GM23338 (cell line): ENCODE results near the gene PVR. TPM values are rescaled to one million over a fixed set of nuclear protein-coding genes. Genes with fewer than 3 reads are reported as not detected.

ENCODE experiments used
- ATAC-seq: fragments of 200-7000 bp; cut with Tn5 transposase; 3 replicates; pipeline ENCODE4 v1.9.1; 2020
- DNase-seq: peaks from one replicate; pipeline ENCODE4 v3.0.0-alpha.2; 2015; ENCODE audit warnings: low spot score
- H2AFZ ChIP-seq: fragments of 200-600 bp; sonication (generic); 2 replicates; pipeline ENCODE4 v1.8.0; 2016; ENCODE audit warnings: antibody characterized with exemption, mild to moderate bottlenecking, moderate library complexity
- H3F3A ChIP-seq: fragments of 200-600 bp; sonication (generic); replicated peaks from 2 replicates; pipeline ENCODE4 v1.8.0; 2017; ENCODE audit warnings: antibody characterized with exemption, mixed run types, low read depth
- H3K27ac ChIP-seq: fragments of 200-600 bp; sonication (generic); 2 replicates; pipeline ENCODE4 v1.6.1; 2016; ENCODE audit warnings: low read depth
- H3K27me3 ChIP-seq: fragments of 200-600 bp; sonication (generic); 2 replicates; pipeline ENCODE4 v1.8.0; 2016; ENCODE audit warnings: mild to moderate bottlenecking, mixed run types, moderate library complexity; ENCODE audit not compliant: insufficient read depth
- H3K36me3 ChIP-seq: fragments of 200-600 bp; sonication (generic); 2 replicates; pipeline ENCODE4 v1.8.0; 2016; ENCODE audit warnings: mild to moderate bottlenecking; ENCODE audit not compliant: insufficient read depth
- H3K4me1 ChIP-seq: fragments of 200-600 bp; sonication (generic); 2 replicates; pipeline ENCODE4 v1.8.0; 2016; ENCODE audit warnings: mild to moderate bottlenecking, moderate library complexity; ENCODE audit not compliant: insufficient read depth
- H3K4me2 ChIP-seq: fragments of 200-600 bp; sonication (generic); 2 replicates; pipeline ENCODE4 v1.7.1; 2017; ENCODE audit warnings: mixed run types
- H3K4me3 ChIP-seq: fragments of 200-600 bp; sonication (generic); 2 replicates; pipeline ENCODE4 v1.6.1; 2016; ENCODE audit warnings: mixed run types
- H3K79me2 ChIP-seq: fragments of 200-600 bp; sonication (generic); replicated peaks from 2 replicates; pipeline ENCODE4 v1.8.0; 2017; ENCODE audit warnings: mild to moderate bottlenecking; ENCODE audit not compliant: insufficient read depth
- H3K9me2 ChIP-seq: fragments of 200-600 bp; sonication (generic); 2 replicates; pipeline ENCODE4 v1.8.0; 2017; ENCODE audit not compliant: insufficient read depth
- H4K20me1 ChIP-seq: fragments of 200-600 bp; sonication (generic); replicated peaks from 2 replicates; pipeline ENCODE4 v1.8.0; 2017; ENCODE audit warnings: mild to moderate bottlenecking; ENCODE audit not compliant: insufficient read depth
- H3K27ac Mint-ChIP-seq: 2 replicates; pipeline ENCODE4 v1.8.0; 2020; ENCODE audit warnings: inconsistent platforms, mild to moderate bottlenecking, moderate library complexity, mixed read lengths
- H3K27me3 Mint-ChIP-seq: 3 replicates; pipeline ENCODE4 v1.8.0; 2022; ENCODE audit warnings: low read depth, mild to moderate bottlenecking, moderate library complexity, mixed read lengths, inconsistent platforms; ENCODE audit not compliant: insufficient read depth, poor library complexity
- H3K36me3 Mint-ChIP-seq: 3 replicates; pipeline ENCODE4 v1.8.0; 2021; ENCODE audit warnings: low read depth, mild to moderate bottlenecking, inconsistent platforms, moderate library complexity, mixed read lengths
- H3K4me1 Mint-ChIP-seq: 3 replicates; pipeline ENCODE4 v1.8.0; 2020; ENCODE audit warnings: mild to moderate bottlenecking, inconsistent platforms, mixed read lengths
- H3K4me3 Mint-ChIP-seq: 3 replicates; pipeline ENCODE4 v1.8.0; 2021; ENCODE audit warnings: moderate library complexity, mild to moderate bottlenecking, inconsistent platforms, mixed read lengths
- H3K9me3 Mint-ChIP-seq: 3 replicates; pipeline ENCODE4 v1.8.0; 2020; ENCODE audit warnings: moderate library complexity, mild to moderate bottlenecking, inconsistent platforms, mixed read lengths
- EZH2 ChIP-seq: fragments of 200-600 bp; sonication (generic); IDR thresholded peaks from one replicate; pipeline ENCODE4 v1.8.0; 2017; ENCODE audit warnings: antibody characterized with exemption, mild to moderate bottlenecking, low read depth; ENCODE audit not compliant: unreplicated experiment
- EZH2phosphoT487 ChIP-seq: fragments of 200-600 bp; sonication (generic); IDR thresholded peaks from one replicate; pipeline ENCODE4 v1.8.1; 2018; ENCODE audit warnings: antibody characterized with exemption; ENCODE audit not compliant: unreplicated experiment
- JUNB ChIP-seq: IDR thresholded peaks from one replicate; pipeline ENCODE4 v1.6.1; 2016; ENCODE audit warnings: antibody characterized with exemption; ENCODE audit not compliant: unreplicated experiment
- NANOG ChIP-seq: IDR thresholded peaks from 2 replicates; pipeline ENCODE4 v1.6.1; 2016; ENCODE audit warnings: antibody characterized with exemption, borderline replicate concordance
- STAT1 ChIP-seq: IDR thresholded peaks from one replicate; pipeline ENCODE4 v1.6.1; 2016; ENCODE audit warnings: antibody characterized with exemption; ENCODE audit not compliant: unreplicated experiment
- ZNF331 ChIP-seq: fragments of 250-450 bp; sonication (Bioruptor Pico); IDR thresholded peaks from 2 replicates; pipeline ENCODE4 v1.5.0; 2020; ENCODE audit warnings: low read depth, mild to moderate bottlenecking, moderate library complexity
- polyA plus RNA-seq: library from polyadenylated mRNA; unstranded; fragments of >200 nt; fragmentation: Nextera tagmentation; extraction: Ambion mirVana; gene quantifications from 2 replicates; pipeline ENCODE4 v1.2.1, GENCODE V29; 2016
- total RNA-seq: library from RNA; depleted of rRNA; stranded (reverse); fragments of >200 nt; shearing (Covaris generic); gene quantifications from 2 replicates; pipeline ENCODE4 v1.2.3, GENCODE V29; 2014
- TF ChIP-seq, protein P1 (sequence below): fragments of 250-450 bp; sonication (Bioruptor Pico); IDR thresholded peaks from 2 replicates; pipeline ENCODE4 v1.5.0; 2020; ENCODE audit warnings: mild to moderate bottlenecking, moderate library complexity
- TF ChIP-seq, protein P2 (sequence below): IDR thresholded peaks from 2 replicates; pipeline ENCODE4 v1.6.1; 2016; ENCODE audit warnings: antibody characterized with exemption

PVR gene
- total and polyA plus RNA-seq, 2 experiments from 2014 or later, result 4.8 to 19.0 TPM

DNA sequence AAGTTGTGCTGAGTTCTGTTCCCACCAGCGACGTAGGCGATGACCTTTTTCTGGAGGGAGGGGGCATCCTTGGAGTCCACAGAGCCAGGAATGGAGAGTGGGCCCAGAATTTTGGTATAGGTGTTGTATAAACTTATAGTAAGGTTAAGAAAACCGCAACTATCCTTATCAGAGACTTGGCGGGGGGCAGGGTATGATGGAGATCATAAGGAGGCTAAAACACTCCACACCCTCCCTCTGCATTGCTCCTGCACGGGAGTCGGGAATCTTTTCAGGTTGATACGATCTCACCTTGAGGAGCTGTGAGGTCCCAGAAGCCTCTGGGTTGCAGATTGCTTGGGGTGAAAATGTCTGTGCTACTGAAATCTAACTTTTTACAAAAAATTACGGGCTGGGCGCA is 21.3 kb downstream of the PVR start (continued):
- TF ChIP-seq, protein P1, sequence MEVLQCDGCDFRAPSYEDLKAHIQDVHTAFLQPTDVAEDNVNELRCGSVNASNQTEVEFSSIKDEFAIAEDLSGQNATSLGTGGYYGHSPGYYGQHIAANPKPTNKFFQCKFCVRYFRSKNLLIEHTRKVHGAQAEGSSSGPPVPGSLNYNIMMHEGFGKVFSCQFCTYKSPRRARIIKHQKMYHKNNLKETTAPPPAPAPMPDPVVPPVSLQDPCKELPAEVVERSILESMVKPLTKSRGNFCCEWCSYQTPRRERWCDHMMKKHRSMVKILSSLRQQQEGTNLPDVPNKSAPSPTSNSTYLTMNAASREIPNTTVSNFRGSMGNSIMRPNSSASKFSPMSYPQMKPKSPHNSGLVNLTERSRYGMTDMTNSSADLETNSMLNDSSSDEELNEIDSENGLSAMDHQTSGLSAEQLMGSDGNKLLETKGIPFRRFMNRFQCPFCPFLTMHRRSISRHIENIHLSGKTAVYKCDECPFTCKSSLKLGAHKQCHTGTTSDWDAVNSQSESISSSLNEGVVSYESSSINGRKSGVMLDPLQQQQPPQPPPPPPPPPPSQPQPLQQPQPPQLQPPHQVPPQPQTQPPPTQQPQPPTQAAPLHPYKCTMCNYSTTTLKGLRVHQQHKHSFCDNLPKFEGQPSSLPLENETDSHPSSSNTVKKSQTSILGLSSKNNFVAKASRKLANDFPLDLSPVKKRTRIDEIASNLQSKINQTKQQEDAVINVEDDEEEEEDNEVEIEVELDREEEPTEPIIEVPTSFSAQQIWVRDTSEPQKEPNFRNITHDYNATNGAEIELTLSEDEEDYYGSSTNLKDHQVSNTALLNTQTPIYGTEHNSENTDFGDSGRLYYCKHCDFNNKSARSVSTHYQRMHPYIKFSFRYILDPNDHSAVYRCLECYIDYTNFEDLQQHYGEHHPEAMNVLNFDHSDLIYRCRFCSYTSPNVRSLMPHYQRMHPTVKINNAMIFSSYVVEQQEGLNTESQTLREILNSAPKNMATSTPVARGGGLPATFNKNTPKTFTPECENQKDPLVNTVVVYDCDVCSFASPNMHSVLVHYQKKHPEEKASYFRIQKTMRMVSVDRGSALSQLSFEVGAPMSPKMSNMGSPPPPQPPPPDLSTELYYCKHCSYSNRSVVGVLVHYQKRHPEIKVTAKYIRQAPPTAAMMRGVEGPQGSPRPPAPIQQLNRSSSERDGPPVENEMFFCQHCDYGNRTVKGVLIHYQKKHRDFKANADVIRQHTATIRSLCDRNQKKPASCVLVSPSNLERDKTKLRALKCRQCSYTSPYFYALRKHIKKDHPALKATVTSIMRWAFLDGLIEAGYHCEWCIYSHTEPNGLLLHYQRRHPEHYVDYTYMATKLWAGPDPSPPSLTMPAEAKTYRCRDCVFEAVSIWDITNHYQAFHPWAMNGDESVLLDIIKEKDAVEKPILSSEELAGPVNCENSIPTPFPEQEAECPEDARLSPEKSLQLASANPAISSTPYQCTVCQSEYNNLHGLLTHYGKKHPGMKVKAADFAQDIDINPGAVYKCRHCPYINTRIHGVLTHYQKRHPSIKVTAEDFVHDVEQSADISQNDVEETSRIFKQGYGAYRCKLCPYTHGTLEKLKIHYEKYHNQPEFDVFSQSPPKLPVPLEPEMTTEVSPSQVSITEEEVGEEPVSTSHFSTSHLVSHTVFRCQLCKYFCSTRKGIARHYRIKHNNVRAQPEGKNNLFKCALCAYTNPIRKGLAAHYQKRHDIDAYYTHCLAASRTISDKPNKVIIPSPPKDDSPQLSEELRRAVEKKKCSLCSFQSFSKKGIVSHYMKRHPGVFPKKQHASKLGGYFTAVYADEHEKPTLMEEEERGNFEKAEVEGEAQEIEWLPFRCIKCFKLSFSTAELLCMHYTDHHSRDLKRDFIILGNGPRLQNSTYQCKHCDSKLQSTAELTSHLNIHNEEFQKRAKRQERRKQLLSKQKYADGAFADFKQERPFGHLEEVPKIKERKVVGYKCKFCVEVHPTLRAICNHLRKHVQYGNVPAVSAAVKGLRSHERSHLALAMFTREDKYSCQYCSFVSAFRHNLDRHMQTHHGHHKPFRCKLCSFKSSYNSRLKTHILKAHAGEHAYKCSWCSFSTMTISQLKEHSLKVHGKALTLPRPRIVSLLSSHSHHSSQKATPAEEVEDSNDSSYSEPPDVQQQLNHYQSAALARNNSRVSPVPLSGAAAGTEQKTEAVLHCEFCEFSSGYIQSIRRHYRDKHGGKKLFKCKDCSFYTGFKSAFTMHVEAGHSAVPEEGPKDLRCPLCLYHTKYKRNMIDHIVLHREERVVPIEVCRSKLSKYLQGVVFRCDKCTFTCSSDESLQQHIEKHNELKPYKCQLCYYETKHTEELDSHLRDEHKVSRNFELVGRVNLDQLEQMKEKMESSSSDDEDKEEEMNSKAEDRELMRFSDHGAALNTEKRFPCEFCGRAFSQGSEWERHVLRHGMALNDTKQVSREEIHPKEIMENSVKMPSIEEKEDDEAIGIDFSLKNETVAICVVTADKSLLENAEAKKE, result no peak
- TF ChIP-seq ZNF331 (CRISPR knock-in tag) (no peak), STAT1 (no peak)

DNA sequence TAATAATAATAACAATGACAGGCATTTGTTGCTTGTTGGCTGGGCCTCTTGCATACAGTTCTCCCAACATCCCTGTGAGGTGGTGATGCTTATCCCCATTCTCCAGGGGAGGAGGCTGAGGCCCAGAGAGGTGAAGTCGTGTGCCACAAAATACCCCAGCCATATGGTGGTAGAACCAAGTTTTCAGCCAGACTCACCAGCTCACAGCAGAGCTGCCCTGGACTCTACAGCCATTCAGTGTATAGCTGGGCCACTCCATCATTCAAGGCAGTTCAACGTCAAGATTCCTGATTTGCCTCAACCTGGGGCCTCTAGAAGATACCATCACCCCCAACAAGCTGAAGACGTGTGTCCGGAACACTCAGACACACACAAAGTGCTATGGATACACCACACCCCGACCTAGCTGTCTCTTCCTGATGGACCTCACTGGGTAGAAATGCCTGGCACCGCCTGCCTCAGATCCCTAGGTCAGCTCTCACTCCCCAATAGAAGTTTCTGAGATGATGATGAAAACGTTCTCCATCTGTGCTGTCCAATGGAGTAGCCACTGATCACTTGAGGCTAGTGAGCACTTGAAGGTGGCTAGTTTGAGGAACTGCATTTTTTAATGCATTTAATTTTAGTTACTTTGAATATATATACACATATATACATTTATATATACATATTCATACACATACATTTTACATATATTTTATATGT is 23.3 kb downstream of the PVR start:
- no peaks in the 10 kb centered on the region for H3K4me1 Mint-ChIP-seq
- H3K79me2 ChIP-seq, result no peaks in the 10 kb centered on the region
- H3K4me2 ChIP-seq, result no peak overlapping the region
- H2AFZ ChIP-seq, result no peak overlapping the region
- peaks cover 2% of the 10 kb centered on the region for H3K27me3 Mint-ChIP-seq
- no peaks in the 10 kb centered on the region; the same call in 2 of the 3 replicates for H3K9me3 Mint-ChIP-seq
- H3K4me3 ChIP-seq, result no peak overlapping the region
- H3K27me3 ChIP-seq, result no peaks in the 10 kb centered on the region
- ATAC-seq (no peak), DNase-seq (no peak)
- H3K36me3 Mint-ChIP-seq, result peaks cover 10% of the 10 kb centered on the region; the same call in 2 of the 3 replicates
- no peak overlapping the region for H3K27ac ChIP-seq
- peaks cover 2% of the 10 kb centered on the region for H3K36me3 ChIP-seq
- H4K20me1 ChIP-seq, result 0 out of 2 replicates have a peak, but pooled peaks cover 3% of the 10 kb centered on the region
- H3K27ac Mint-ChIP-seq, result no peak overlapping the region
- 0 out of 2 replicates have a peak, but pooled peaks cover 6% of the 10 kb centered on the region for H3K4me1 ChIP-seq
- 0 out of 2 replicates have a peak, but pooled peaks cover 4% of the 10 kb centered on the region for H3F3A ChIP-seq
- no peaks in the 10 kb centered on the region for H3K9me2 ChIP-seq
- H3K4me3 Mint-ChIP-seq, result no peak overlapping the region
- TF ChIP-seq, protein P1, result no peak
- no peak for TF ChIP-seq NANOG
- no peak for TF ChIP-seq ZNF331 (CRISPR knock-in tag)
- TF ChIP-seq EZH2, result no peak
- TF ChIP-seq JUNB, result no peak
- no peak for TF ChIP-seq EZH2phosphoT487
- TF ChIP-seq, protein P2, sequence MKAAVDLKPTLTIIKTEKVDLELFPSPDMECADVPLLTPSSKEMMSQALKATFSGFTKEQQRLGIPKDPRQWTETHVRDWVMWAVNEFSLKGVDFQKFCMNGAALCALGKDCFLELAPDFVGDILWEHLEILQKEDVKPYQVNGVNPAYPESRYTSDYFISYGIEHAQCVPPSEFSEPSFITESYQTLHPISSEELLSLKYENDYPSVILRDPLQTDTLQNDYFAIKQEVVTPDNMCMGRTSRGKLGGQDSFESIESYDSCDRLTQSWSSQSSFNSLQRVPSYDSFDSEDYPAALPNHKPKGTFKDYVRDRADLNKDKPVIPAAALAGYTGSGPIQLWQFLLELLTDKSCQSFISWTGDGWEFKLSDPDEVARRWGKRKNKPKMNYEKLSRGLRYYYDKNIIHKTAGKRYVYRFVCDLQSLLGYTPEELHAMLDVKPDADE, result no peak
